Measurements from ENCODE around the gene CALN1.

The CALN1 gene

GRCh38 chr7:72028267-72028666 is 383.9 kb downstream of the CALN1 start:
- H3K4me3 ChIP-seq (ENCODE audit: low read depth, low read length): no peak overlapping the region
- in situ Hi-C loops (cut with HindIII; ENCODE audit: low sequenced_read_pairs): no loop called here
- no peak for TF ChIP-seq CTCF (IDR thresholded peaks at IDR 0.05; ENCODE audit: low read depth, low read length, missing control alignments)
- DNase-seq (ENCODE audit: low read depth): no peak

- DNase-seq (ENCODE audit: low read depth): no peak
- no peak overlapping the region for H3K4me3 ChIP-seq (ENCODE audit: low read depth, low read length)
- in situ Hi-C loops (cut with HindIII; ENCODE audit: low sequenced_read_pairs): no loop called here
- TF ChIP-seq CTCF (IDR thresholded peaks at IDR 0.05; ENCODE audit: low read depth, low read length, missing control alignments): no peak
These were observed 386.7 kb downstream of the CALN1 start for GRCh38 chr7:72025381-72025960.

GRCh38 chr7:72023926-72024325 is 388.2 kb downstream of the CALN1 start:
- TF ChIP-seq CTCF (IDR thresholded peaks at IDR 0.05; ENCODE audit: low read depth, low read length, missing control alignments): no peak
- no peak overlapping the region for H3K4me3 ChIP-seq (ENCODE audit: low read depth, low read length)
- in situ Hi-C loops (cut with HindIII; ENCODE audit: low sequenced_read_pairs): no loop called here
- no peak for DNase-seq (ENCODE audit: low read depth)

- no peak overlapping the region for H3K4me3 ChIP-seq (ENCODE audit: low read depth, low read length)
- in situ Hi-C loops (cut with HindIII; ENCODE audit: low sequenced_read_pairs): no loop called here
- no peak for DNase-seq (ENCODE audit: low read depth)
- TF ChIP-seq CTCF (IDR thresholded peaks at IDR 0.05; ENCODE audit: low read depth, low read length, missing control alignments): no peak
These were observed 390.4 kb downstream of the CALN1 start for GRCh38 chr7:72021716-72022115.

- no peak for DNase-seq (ENCODE audit: low read depth)
- H3K4me3 ChIP-seq (ENCODE audit: low read depth, low read length): no peak overlapping the region
- TF ChIP-seq CTCF (IDR thresholded peaks at IDR 0.05; ENCODE audit: low read depth, low read length, missing control alignments): no peak
- in situ Hi-C loops (cut with HindIII; ENCODE audit: low sequenced_read_pairs): no loop called here
These were observed 391.8 kb downstream of the CALN1 start for GRCh38 chr7:72020311-72020710.

- TF ChIP-seq CTCF (IDR thresholded peaks at IDR 0.05; ENCODE audit: low read depth, low read length, missing control alignments): no peak
- in situ Hi-C loops (cut with HindIII; ENCODE audit: low sequenced_read_pairs): no loop called here
- H3K4me3 ChIP-seq (ENCODE audit: low read depth, low read length): no peak overlapping the region
- DNase-seq (ENCODE audit: low read depth): no peak
These were observed 392.7 kb downstream of the CALN1 start for GRCh38 chr7:72019436-72019835.

Measured in astrocyte of the cerebellum (primary cell).